HK-2 (cell line): ENCODE results near the gene INTS4.
"Not testable (repeated sequence)": the region's sequence is repeated elsewhere in the genome, so short reads cannot be mapped to it uniquely, and the experiment has no call there.

Experiments
- DNase-seq: peaks from one replicate; pipeline ENCODE4 v3.0.0-alpha.2; 2018; ENCODE audit not compliant: unreplicated experiment

INTS4 gene

DNA sequence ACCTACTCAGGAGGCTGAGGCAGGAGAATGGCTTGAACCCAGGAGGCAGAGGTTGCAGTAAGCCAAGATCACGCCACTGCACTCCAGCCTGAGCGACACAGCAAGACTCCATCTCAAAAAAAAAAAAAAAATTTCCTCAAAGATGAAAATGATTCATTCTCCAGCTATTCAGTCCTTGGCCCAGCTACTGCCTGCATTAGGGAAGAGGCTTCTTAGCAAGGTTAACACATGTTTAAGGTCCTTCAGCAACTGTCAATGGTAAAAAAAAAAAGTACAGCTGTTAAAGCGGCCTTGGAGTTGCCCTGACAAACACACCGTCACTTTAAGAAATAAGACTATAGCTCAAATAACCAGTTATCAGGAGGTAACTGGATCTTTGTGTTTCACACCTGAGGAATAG lies 116.2 kb downstream of the INTS4 start:
- DNase-seq = peak; percentile 3

DNA sequence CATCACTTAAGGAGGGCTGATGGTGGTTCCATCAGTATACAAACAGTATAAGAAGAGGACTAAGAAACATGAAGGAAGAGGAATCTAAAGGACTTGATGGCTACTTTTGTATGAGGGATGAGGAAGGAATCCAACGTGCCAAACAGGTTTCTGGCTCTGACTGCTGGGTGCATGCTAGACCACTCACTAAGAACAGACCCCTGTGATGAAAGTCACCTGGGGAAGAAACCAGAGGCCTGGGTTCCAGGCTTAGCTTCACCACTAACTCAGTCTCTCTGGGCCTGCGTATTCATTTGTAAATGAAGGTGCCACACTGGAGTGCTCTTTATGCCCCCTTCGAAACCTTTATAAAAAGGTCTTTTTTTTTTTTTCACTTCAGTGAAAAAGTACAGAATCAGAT lies 118.4 kb downstream of the INTS4 start:
- DNase-seq = no peak

DNA sequence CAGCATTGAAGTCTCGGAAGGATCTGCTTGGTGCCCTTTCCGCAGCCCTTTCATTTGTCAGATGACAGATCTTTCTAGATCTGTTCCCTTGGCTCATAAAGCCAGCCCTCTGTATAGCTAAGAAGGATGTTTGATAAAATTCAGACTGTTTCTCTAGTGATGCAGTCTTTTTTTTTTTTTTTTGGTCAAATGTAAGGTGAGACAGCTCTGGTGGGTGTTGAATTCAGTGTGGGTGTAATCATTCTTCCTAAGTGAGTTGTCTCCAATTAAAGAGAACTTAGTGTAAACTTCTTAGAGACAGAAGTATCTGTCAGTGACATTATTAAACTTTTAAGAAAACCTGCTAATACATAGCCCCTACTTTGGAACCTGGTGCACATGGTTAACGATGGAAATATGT lies 120.3 kb downstream of the INTS4 start:
- DNase-seq = no peak

DNA sequence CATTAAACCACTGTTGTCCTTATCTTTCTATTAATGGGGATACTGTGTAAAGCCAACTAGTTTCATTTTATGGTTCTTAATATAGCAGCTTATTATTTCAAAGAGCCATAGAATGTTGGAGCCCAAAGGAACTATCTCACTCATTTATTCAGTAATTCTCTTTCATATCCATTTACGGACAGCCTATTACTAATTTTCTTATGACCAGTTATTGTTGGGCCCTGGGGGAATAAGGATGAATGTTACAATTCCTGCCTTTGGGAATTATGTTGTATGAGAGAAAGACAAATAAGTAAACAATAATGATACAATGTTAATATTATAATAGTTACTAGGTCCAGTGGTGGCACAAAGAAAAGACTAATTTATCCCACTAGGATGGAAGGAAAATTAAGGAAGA lies 121.1 kb downstream of the INTS4 start:
- no peak for DNase-seq

DNA sequence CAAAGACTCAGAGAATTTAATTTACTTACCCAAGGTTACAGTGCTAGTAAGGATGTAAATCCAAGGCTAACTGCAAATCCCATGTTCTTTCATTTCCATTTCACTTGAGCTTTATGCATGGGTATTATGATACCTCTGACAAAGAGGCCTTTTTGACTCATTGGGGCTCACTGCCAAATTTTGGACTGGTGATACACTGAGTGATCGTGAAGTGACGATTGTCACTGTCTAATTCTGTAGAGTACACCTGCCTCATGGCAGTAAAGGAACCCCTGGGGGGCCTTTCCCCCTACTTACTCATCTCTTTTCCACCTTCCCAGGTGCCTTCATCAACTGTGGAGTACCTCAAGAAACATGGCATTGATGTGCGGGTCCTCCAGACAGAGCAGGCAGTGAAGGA lies 122.6 kb downstream of the INTS4 start:
- no peak for DNase-seq

DNA sequence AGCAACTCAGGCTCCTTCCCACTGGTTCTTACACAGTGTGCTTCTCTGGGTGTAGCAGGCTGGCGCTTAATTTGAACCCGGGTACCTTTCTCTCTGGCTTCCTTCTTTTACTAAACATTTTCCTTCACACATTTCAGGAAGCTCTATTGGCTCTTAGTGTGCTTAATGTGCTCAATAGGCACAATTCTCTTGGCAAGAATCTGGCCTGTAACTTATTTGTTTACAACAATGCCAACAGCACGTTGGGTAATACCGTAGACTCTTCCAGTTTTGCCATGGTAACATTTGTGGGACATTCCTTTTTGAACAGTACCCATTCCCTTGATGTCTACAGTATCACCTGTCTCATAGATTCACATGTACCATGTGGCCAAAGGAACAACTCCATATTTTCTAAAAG lies 125.7 kb downstream of the INTS4 start:
- DNase-seq = no peak

DNA sequence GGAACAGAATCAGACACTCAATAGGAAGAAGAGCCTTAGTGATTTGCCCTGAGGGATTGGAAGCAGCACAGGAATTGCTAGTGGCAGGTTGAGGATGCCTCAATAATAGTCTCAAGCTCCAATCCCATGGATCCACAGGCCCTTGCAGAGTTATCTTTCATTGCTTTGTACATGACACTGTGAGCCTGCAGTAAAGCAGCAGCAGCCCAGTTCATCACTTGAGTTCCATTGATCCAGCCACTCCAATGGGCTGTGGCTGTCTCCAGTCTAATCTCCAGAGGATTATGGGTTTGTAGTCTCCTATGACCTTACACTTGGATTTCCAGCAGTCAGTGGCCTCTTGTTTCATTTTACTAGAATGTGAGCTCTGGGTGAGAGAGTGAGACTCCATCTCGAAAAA lies 128.1 kb downstream of the INTS4 start:
- DNase-seq = no peak

DNA sequence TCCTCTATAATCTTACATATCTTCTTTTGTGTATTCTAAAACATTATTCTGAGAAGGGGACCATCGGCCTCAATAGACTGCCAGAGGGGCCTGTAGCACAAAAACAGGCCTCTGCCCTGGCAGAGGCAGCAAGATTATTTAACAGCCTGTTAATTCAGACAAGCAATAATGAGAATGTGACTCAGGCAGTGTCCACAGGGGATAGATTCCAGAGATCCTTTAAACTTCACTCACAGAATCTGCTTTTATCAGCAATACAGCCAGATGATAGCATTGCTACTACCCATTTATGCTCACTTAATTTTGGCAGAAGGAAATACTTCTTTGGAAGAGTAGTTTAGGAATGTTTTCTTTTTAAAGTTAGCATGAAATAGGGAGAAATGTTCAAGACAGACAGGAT lies 128.7 kb downstream of the INTS4 start:
- no peak for DNase-seq

DNA sequence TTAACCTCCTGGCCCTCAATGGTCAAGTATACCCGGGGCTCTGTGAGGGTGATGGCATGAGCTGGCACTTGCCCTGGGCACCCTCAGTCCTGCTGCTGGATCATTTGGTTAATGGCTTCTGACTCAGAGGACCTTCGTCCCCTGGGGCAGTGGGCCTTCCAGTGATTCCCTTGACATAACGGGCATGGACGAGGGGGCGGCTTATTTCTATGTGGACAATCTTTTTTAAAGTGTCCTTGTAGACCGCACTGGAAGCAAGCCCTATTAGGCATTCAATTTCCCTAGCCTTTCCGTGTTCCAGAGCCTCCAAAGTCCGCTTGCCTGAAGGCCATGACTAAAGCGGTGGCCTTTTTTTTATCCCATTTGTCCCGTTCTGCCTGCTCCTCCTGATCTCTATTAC lies 133.0 kb downstream of the INTS4 start:
- DNase-seq = not testable (repeated sequence)

DNA sequence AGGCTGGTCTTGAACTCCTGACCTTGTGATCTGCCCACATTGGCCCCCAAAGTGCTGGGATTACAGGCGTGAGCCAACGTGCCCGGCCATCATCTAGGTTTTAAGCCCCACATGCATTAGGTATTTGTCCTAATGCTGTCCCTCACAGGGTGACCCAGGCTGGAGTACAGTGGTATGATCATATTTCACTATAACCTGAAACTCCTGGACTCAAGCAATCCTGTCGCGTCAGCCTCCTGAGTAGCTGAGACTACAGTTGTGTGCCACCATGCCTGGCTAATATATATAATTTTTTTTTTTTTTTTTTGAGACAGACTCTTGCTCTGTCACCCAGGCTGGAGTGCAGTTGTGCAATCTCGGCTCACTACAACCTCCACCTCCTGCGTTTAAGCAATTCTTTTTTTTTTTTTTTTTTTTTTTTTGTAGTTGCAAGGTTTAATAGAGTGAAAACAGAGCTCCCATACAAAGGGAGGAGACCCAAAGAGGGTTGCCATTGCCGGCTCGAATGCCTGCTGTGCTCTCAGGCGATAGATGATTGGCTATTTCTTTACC lies 136.5 kb downstream of the INTS4 start:
- not testable (repeated sequence) for DNase-seq

DNA sequence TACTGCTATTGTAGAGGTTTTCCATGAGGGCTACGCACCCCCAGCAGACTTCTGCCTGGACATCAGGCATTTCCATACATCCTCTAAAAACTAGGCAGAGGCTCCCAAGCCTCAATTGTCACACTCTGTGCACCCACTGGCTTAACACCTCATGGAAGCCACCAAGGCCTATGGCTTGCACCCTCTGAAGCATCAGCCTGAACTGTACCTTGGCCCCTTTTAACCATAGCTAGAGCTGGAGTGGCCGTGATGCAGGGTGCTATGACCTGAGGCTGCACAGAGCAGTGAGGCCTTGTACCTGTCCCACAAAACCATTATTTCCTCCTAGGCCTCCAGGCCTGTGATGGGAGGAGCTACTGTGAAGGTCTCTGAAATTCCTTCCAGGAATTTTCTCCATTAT lies 139.6 kb downstream of the INTS4 start:
- no peak for DNase-seq

DNA sequence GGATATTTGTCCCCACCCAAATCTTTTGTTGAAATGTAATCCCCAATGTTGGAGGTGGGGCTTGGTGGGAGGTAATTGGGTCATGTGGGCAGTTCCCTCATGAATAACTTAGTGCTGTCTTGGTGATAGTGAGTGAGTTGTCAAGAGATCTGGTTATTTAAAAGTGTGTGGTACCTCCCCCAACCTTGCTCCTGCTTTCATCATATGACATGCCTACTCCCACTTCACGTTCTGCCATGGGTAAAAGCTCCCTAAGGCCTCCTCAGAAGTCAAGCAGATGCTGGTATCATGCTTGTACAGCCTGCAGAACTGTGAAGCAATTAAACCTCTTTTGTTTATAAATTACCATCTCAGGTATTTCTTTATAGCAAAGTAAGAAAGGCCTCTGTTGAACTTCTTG lies 143.0 kb downstream of the INTS4 start:
- no peak for DNase-seq

DNA sequence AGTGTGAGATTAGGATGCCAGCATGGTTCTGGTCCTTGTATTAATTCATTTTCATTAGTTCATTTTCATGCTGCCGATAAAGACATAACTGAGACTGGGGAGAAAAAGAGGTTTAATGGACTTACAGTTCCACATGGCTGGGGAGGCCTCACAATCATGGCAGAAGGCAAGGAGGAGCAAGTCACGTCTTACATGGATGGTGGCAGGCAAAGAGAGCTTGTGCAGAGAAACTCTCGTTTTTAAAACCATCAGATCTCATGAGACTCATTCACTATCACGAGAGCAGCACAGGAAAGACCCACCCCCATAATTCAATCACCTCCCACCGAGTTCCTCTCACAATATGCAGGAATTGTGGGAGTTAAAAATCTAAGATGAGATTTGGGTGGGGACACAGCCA lies 150.8 kb downstream of the INTS4 start:
- DNase-seq = not testable (repeated sequence)

DNA sequence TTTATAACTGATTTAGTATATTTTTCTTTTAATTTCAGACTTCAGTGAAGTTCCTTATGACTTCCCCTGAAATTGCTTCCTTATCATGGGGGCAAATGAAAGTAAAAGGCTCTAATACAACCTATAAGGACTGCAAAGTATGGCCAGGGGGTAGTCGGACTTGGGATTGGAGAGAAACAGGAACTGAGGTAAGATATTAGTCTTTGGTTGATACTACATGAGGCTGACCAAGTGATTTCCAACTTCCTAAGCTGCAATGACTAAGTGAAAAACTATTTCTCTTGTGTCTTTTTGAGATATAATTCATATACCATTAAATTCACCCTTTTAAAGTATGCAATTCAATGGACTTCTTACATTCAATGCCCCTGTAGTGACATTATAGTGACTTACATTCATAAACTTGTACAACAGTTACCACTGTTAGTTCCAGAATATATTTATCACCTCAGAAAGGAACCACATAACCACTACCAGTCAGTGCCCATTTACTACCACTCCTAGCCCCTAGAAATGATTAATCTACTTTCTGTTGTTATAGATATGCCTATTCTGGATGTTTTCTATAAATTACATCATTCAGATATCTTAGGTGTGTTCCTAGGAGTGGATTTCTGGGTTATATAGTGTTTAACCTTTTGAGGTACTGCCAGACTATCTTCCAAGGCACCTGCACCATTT lies 151.9 kb downstream of the INTS4 start:
- no peak for DNase-seq

DNA sequence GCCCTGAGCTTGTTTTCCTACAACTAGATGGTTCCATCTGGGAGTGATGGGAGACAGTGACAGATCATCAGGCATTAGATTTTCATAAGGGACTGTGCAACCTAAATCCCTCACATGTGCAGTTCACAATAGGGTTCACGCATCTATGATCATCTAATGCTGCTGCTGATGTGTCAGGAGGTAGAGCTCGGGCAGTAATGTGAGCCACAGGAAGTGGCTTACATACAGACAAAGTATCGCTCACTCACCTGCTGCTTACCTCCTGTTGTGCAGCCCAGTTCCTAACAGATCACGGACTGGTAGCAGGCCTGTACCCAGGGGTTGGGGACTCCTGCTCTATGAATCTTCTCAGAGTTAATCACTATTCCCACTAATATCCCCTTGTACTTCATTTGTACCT lies 161.2 kb downstream of the INTS4 start:
- no peak for DNase-seq

DNA sequence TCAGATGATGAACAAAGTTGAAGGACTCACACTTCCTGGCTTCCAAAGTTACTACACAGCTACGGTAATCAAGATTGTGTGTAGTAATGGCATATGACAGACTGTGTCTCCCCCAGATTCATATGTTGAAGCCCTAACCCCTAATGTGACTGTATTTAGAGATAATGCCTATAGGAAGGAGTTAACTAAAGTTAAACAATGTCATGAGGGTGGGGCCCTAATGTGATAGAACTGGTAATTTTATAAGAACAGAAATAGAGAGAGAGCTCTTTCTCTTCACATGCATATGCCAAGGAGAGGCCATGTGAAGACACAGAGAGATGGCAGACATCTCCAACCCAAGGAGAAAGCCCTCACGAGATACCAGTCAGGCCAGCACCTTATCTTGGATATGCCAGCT lies 165.5 kb downstream of the INTS4 start:
- no peak for DNase-seq
